Mammary epithelial cell (primary cell): ENCODE data around the gene KIF13A.

Experiments used
- CTCF ChIP-seq, 2 donors: IDR thresholded peaks in 1 of 2; conservative IDR thresholded peaks in 1 of 2; 2 replicates each; pipeline ENCODE4 v1.5.1; 2011 to 2012; ENCODE audit warnings: inconsistent platforms in 2 of 2, low read length in 2 of 2, mild to moderate bottlenecking in 2 of 2, control low read depth in 1 of 2, low read depth in 1 of 2; ENCODE audit not compliant: insufficient read depth in 1 of 2; ENCODE audit errors: extremely low read depth in 1 of 2
- EZH2 ChIP-seq: IDR thresholded peaks from 2 replicates; pipeline ENCODE4 v1.6.1; 2012; ENCODE audit warnings: low read length, inconsistent platforms, borderline replicate concordance

GRCh38 chr6:17728551-17729222 lies 258.7 kb downstream of the KIF13A start:
- TF ChIP-seq CTCF (conservative IDR thresholded peaks at IDR 0.05 in 1 of 2, IDR thresholded peaks at IDR 0.05 in 1 of 2; ENCODE audit: extremely low read depth in 1 of 2, insufficient read depth in 1 of 2, low read depth in 1 of 2, low read length in 2 of 2) = no peak
- TF ChIP-seq EZH2 = no peak
